ENCODE measurements around the gene ABCA5.

ABCA5 gene

GRCh38 chr17:69342896-69343644, 16.1 kb upstream of the ABCA5 start:
- TF ChIP-seq GATA3 (IDR thresholded peaks at IDR 0.05; ENCODE audit: low read depth, low read length) (no peak), GATA2 (IDR thresholded peaks at IDR 0.05; ENCODE audit: low read depth, low read length) (no peak)

GRCh38 chr17:69339937-69340336, 13.0 kb upstream of the ABCA5 start:
- TF ChIP-seq GATA2 (IDR thresholded peaks at IDR 0.05; ENCODE audit: low read depth, low read length) = no peak
- TF ChIP-seq GATA3 (IDR thresholded peaks at IDR 0.05; ENCODE audit: low read depth, low read length) = no peak

- TF ChIP-seq GATA3 (IDR thresholded peaks at IDR 0.05; ENCODE audit: low read depth, low read length) = no peak
- TF ChIP-seq GATA2 (IDR thresholded peaks at IDR 0.05; ENCODE audit: low read depth, low read length) = no peak
Observed at GRCh38 chr17:69336996-69337395, 10.1 kb upstream of the ABCA5 start.

- no peak for TF ChIP-seq GATA3 (IDR thresholded peaks at IDR 0.05; ENCODE audit: low read depth, low read length)
- TF ChIP-seq GATA2 (IDR thresholded peaks at IDR 0.05; ENCODE audit: low read depth, low read length) = no peak
Observed at GRCh38 chr17:69336580-69336979, 9.6 kb upstream of the ABCA5 start.

GRCh38 chr17:69335058-69335457, 8.1 kb upstream of the ABCA5 start:
- TF ChIP-seq GATA3 (IDR thresholded peaks at IDR 0.05; ENCODE audit: low read depth, low read length) = no peak
- no peak for TF ChIP-seq GATA2 (IDR thresholded peaks at IDR 0.05; ENCODE audit: low read depth, low read length)

- TF ChIP-seq GATA3 (IDR thresholded peaks at IDR 0.05; ENCODE audit: low read depth, low read length) (no peak), GATA2 (IDR thresholded peaks at IDR 0.05; ENCODE audit: low read depth, low read length) (no peak)
Observed at GRCh38 chr17:69333561-69333960, 6.6 kb upstream of the ABCA5 start.

- TF ChIP-seq GATA2 (IDR thresholded peaks at IDR 0.05; ENCODE audit: low read depth, low read length) = no peak
- no peak for TF ChIP-seq GATA3 (IDR thresholded peaks at IDR 0.05; ENCODE audit: low read depth, low read length)
Observed at GRCh38 chr17:69331756-69332155, 4.8 kb upstream of the ABCA5 start.

GRCh38 chr17:69326377-69327059, 415 bp downstream of the ABCA5 start:
- no peak for TF ChIP-seq GATA2 (IDR thresholded peaks at IDR 0.05; ENCODE audit: low read depth, low read length)
- TF ChIP-seq GATA3 (IDR thresholded peaks at IDR 0.05; ENCODE audit: low read depth, low read length) = no peak

- TF ChIP-seq GATA2 (IDR thresholded peaks at IDR 0.05; ENCODE audit: low read depth, low read length) (no peak), GATA3 (IDR thresholded peaks at IDR 0.05; ENCODE audit: low read depth, low read length) (no peak)
Observed at GRCh38 chr17:69325518-69326376, 1.2 kb downstream of the ABCA5 start.

- TF ChIP-seq GATA2 (IDR thresholded peaks at IDR 0.05; ENCODE audit: low read depth, low read length) = no peak
- no peak for TF ChIP-seq GATA3 (IDR thresholded peaks at IDR 0.05; ENCODE audit: low read depth, low read length)
Observed at GRCh38 chr17:69323806-69324205, 3.1 kb downstream of the ABCA5 start.

GRCh38 chr17:69320908-69321238, 6.1 kb downstream of the ABCA5 start:
- TF ChIP-seq GATA3 (IDR thresholded peaks at IDR 0.05; ENCODE audit: low read depth, low read length) (no peak), GATA2 (IDR thresholded peaks at IDR 0.05; ENCODE audit: low read depth, low read length) (no peak)

GRCh38 chr17:69320210-69320907, 6.6 kb downstream of the ABCA5 start:
- TF ChIP-seq GATA2 (IDR thresholded peaks at IDR 0.05; ENCODE audit: low read depth, low read length) = no peak

- no peak for TF ChIP-seq GATA2 (IDR thresholded peaks at IDR 0.05; ENCODE audit: low read depth, low read length)
- no peak for TF ChIP-seq GATA3 (IDR thresholded peaks at IDR 0.05; ENCODE audit: low read depth, low read length)
Observed at GRCh38 chr17:69317625-69318024, 9.3 kb downstream of the ABCA5 start.
